Measurements from ENCODE around the gene DNAH12. TPM values are rescaled to one million over a fixed set of nuclear protein-coding genes. Genes with fewer than 3 reads are reported as not detected.

DNAH12 gene
- total and polyA plus RNA-seq, 2 of the 13 experiments (the other 11 are each of a cell fraction or from before 2014, with no cell fraction given) = 0.11 TPM

DNA sequence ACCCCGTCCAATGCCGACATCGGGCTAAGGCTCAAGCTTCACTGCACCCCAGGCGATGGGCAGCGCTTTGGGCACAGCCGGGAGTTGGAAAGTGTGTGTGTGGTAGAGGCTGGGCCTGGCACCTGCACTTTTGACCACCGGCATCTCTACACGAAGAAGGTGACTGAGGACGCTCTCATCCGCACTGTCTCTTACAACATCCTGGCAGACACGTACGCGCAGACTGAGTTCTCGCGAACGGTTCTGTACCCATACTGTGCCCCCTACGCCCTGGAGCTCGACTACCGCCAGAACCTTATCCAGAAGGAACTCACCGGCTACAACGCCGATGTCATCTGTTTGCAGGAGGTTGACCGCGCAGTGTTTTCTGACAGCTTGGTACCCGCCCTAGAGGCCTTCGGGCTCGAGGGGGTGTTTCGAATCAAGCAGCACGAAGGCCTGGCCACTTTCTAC lies 13.0 kb upstream of the DNAH12 start (continued):
- TF ChIP-seq ZNF782 (CRISPR knock-in tag; IDR thresholded peaks at IDR 0.05; ENCODE audit: borderline replicate concordance) (no peak), RBFOX2 (IDR thresholded peaks at IDR 0.05; ENCODE audit: low read depth, low read length) (no peak), MBNL3 (CRISPR knock-in tag; conservative IDR thresholded peaks at IDR 0.05) (no peak), GATAD2A (CRISPR knock-in tag; IDR thresholded peaks at IDR 0.05) (no peak), SRY (CRISPR knock-in tag; IDR thresholded peaks at IDR 0.05) (no peak), MLXIP (CRISPR knock-in tag; IDR thresholded peaks at IDR 0.05; ENCODE audit: borderline replicate concordance) (no peak), ELF4 (CRISPR knock-in tag; IDR thresholded peaks at IDR 0.05; ENCODE audit: borderline replicate concordance) (no peak), ZNF543 (CRISPR knock-in tag; IDR thresholded peaks at IDR 0.05) (no peak), SAP130 (CRISPR knock-in tag; IDR thresholded peaks at IDR 0.05; ENCODE audit: low read depth) (peak; percentile 79), SRSF1 (optimal IDR thresholded peaks at IDR 0.05; ENCODE audit: low read depth, low read length) (no peak), ZNF430 (CRISPR knock-in tag; IDR thresholded peaks at IDR 0.05) (no peak), SIX1 (CRISPR knock-in tag; IDR thresholded peaks at IDR 0.05; ENCODE audit: borderline replicate concordance) (no peak), SIN3B (IDR thresholded peaks at IDR 0.05; ENCODE audit: low read length) (peak; percentile 21; the same call in 1 of the 2 replicates), ATF6 (CRISPR knock-in tag; conservative IDR thresholded peaks at IDR 0.05) (no peak), DNMT1 (CRISPR knock-in tag; IDR thresholded peaks at IDR 0.05) (0 out of 2 replicates have a peak, but pooled peaks have one; percentile 37), TMF1 (CRISPR knock-in tag; IDR thresholded peaks at IDR 0.05; ENCODE audit: low read depth) (no peak), SKI (IDR thresholded peaks at IDR 0.05; ENCODE audit: partially characterized antibody) (no peak), STAG1 (CRISPR knock-in tag; IDR thresholded peaks at IDR 0.05) (peak; percentile 12; the same call in 1 of the 2 replicates)
- TF ChIP-seq, protein P1, sequence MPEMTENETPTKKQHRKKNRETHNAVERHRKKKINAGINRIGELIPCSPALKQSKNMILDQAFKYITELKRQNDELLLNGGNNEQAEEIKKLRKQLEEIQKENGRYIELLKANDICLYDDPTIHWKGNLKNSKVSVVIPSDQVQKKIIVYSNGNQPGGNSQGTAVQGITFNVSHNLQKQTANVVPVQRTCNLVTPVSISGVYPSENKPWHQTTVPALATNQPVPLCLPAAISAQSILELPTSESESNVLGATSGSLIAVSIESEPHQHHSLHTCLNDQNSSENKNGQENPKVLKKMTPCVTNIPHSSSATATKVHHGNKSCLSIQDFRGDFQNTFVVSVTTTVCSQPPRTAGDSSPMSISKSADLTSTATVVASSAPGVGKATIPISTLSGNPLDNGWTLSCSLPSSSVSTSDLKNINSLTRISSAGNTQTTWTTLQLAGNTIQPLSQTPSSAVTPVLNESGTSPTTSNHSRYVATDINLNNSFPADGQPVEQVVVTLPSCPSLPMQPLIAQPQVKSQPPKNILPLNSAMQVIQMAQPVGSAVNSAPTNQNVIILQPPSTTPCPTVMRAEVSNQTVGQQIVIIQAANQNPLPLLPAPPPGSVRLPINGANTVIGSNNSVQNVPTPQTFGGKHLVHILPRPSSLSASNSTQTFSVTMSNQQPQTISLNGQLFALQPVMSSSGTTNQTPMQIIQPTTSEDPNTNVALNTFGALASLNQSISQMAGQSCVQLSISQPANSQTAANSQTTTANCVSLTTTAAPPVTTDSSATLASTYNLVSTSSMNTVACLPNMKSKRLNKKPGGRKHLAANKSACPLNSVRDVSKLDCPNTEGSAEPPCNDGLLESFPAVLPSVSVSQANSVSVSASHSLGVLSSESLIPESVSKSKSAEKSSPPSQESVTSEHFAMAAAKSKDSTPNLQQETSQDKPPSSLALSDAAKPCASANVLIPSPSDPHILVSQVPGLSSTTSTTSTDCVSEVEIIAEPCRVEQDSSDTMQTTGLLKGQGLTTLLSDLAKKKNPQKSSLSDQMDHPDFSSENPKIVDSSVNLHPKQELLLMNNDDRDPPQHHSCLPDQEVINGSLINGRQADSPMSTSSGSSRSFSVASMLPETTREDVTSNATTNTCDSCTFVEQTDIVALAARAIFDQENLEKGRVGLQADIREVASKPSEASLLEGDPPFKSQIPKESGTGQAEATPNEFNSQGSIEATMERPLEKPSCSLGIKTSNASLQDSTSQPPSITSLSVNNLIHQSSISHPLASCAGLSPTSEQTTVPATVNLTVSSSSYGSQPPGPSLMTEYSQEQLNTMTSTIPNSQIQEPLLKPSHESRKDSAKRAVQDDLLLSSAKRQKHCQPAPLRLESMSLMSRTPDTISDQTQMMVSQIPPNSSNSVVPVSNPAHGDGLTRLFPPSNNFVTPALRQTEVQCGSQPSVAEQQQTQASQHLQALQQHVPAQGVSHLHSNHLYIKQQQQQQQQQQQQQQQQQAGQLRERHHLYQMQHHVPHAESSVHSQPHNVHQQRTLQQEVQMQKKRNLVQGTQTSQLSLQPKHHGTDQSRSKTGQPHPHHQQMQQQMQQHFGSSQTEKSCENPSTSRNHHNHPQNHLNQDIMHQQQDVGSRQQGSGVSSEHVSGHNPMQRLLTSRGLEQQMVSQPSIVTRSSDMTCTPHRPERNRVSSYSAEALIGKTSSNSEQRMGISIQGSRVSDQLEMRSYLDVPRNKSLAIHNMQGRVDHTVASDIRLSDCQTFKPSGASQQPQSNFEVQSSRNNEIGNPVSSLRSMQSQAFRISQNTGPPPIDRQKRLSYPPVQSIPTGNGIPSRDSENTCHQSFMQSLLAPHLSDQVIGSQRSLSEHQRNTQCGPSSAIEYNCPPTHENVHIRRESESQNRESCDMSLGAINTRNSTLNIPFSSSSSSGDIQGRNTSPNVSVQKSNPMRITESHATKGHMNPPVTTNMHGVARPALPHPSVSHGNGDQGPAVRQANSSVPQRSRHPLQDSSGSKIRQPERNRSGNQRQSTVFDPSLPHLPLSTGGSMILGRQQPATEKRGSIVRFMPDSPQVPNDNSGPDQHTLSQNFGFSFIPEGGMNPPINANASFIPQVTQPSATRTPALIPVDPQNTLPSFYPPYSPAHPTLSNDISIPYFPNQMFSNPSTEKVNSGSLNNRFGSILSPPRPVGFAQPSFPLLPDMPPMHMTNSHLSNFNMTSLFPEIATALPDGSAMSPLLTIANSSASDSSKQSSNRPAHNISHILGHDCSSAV (CRISPR knock-in tag; IDR thresholded peaks at IDR 0.05; ENCODE audit: borderline replicate concordance) = no peak

Data from HepG2 (cell line).